Measurements from ENCODE around the gene ACVR2B.
A peak's percentile ranks its signal among the peaks of the same experiment; 100 is the strongest.

ACVR2B gene

GRCh38 chr3:38488949-38489348, 35.3 kb downstream of the ACVR2B start:
- DNase-seq, result no peak

- no peak for DNase-seq
Observed at GRCh38 chr3:38489766-38490165, 36.1 kb downstream of the ACVR2B start.

- DNase-seq, result no peak
Observed at GRCh38 chr3:38490281-38491030, 36.8 kb downstream of the ACVR2B start.

- DNase-seq, result no peak
Observed at GRCh38 chr3:38491215-38491614, 37.5 kb downstream of the ACVR2B start.

- no peak for DNase-seq
Observed at GRCh38 chr3:38493031-38493430, 39.3 kb downstream of the ACVR2B start.

GRCh38 chr3:38496131-38496910, 42.6 kb downstream of the ACVR2B start, which contains the start of gene EXOG:
Gene EXOG, plus strand, starts transcription at chr3:38496340. Its CDS starts 28 bp downstream, at chr3:38496368.
- peak; percentile 66 for DNase-seq

- DNase-seq, result no peak
Observed at GRCh38 chr3:38497031-38497430, 43.3 kb downstream of the ACVR2B start.

- DNase-seq, result no peak
Observed at GRCh38 chr3:38500688-38501417, 47.2 kb downstream of the ACVR2B start.

GRCh38 chr3:38507120-38507519, 53.4 kb downstream of the ACVR2B start:
- DNase-seq, result no peak

- DNase-seq, result no peak
Observed at GRCh38 chr3:38509732-38510131, 56.0 kb downstream of the ACVR2B start.

GRCh38 chr3:38510631-38511030, 56.9 kb downstream of the ACVR2B start:
- DNase-seq, result no peak

- no peak for DNase-seq
Observed at GRCh38 chr3:38511546-38511945, 57.9 kb downstream of the ACVR2B start.

GRCh38 chr3:38515367-38515766, 61.7 kb downstream of the ACVR2B start:
- no peak for DNase-seq

- no peak for DNase-seq
Observed at GRCh38 chr3:38516669-38517068, 63.0 kb downstream of the ACVR2B start.

- no peak for DNase-seq
Observed at GRCh38 chr3:38519000-38519399, 65.3 kb downstream of the ACVR2B start.

- DNase-seq, result no peak
Observed at GRCh38 chr3:38519651-38520050, 66.0 kb downstream of the ACVR2B start.

- peak; percentile 59 for DNase-seq
Observed at GRCh38 chr3:38521391-38521987, 67.8 kb downstream of the ACVR2B start.

GRCh38 chr3:38522002-38522401, 68.3 kb downstream of the ACVR2B start:
- DNase-seq, result no peak

GRCh38 chr3:38524141-38524739, 70.5 kb downstream of the ACVR2B start:
- no peak for DNase-seq

GRCh38 chr3:38526792-38527191, 73.1 kb downstream of the ACVR2B start:
- no peak for DNase-seq

GRCh38 chr3:38528457-38528856, 74.8 kb downstream of the ACVR2B start:
- DNase-seq, result no peak

GRCh38 chr3:38532529-38532928, 78.8 kb downstream of the ACVR2B start:
- DNase-seq, result no peak
